Stimulated activated CD8-positive, alpha-beta memory T cell treated with anti-CD3 and anti-CD28 coated beads, Interleukin-2, amount 100 ng/mL, for 1 hour (primary cell): ENCODE results near the gene CENPA.
"Not testable (repeated sequence)": the region's sequence is repeated elsewhere in the genome, so short reads cannot be mapped to it uniquely, and the experiment has no call there.

Experiments
- DNase-seq, 2 donors: peaks; one replicate each; pipeline ENCODE4 v3.0.0-alpha.2; 2020; ENCODE audit warnings: low read depth in 2 of 2

Gene CENPA

DNA sequence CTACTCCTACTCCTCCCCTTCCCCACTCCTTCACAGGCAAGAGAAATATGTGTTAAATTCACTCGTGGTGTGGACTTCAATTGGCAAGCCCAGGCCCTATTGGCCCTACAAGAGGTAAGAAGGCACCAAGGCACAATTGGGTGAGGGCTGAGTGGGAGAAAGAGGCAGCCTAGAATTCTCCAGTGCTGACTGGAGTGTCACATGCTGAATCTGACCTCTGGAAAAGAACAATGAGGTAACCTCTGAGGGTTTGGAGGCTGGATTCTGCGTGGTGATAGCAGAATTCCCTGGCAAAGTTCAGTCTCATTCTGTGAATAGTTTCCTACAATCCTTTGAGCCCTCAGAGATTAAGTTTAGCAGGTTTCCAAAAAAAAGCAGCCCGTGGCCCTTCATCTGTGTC is 6.9 kb downstream of the CENPA start:
- no peak for DNase-seq

DNA sequence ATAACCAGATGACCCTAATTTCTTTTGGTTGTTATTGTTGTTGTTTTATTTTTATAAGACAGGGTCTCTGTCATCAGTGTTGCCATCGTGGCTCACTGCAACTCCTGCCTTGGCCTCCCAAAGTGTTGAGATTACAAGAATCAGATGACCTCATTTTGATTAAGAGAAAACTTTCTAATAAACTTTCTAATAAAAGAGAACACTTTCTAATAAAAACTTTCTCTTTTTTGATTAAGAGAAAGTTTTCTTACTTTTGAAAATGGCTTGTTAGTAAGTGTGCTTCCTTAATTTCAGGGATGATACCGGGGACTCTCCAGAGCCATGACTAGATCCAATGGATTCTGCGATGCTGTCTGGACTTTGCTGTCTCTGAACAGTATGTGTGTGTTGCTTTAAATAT is 7.7 kb downstream of the CENPA start:
- no peak for DNase-seq

DNA sequence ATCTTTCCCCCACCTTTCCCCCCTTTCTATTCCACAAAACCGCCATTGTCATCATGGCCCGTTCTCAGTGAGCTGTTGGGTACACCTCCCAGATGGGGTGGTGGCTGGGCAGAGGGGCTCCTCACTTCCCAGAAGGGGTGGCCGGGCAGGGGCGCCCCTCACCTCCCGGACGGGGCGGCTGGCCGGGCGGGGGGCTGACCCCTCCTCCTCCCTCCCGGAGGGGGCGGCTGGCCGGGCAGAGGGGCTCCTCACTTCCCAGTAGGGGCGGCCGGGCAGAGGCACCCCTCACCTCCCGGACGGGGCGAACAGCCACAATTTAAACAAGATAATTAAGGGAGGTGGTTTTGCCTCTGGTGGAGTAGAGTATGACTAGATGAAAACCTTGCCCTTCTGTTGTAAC is 9.3 kb downstream of the CENPA start:
- DNase-seq: not testable (repeated sequence)

DNA sequence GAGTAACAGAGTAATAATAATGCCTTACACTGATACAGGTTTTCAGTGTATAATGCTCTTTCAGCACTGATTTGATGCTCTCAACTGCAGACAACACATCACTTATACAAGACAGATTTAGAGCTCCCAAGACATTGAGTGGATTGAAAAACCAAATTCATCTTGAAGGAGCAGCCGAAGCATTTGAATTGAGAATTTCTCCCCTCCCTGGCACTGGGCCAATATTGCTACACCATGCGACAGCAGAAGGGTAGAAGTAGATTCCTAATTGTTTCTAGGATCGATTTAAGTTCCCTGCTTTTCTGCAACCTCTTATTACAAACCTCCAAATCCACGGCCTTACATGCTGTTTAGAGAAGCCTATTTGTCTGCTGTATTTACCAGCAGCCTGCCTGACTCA is 15.5 kb downstream of the CENPA start:
- DNase-seq: no peak

DNA sequence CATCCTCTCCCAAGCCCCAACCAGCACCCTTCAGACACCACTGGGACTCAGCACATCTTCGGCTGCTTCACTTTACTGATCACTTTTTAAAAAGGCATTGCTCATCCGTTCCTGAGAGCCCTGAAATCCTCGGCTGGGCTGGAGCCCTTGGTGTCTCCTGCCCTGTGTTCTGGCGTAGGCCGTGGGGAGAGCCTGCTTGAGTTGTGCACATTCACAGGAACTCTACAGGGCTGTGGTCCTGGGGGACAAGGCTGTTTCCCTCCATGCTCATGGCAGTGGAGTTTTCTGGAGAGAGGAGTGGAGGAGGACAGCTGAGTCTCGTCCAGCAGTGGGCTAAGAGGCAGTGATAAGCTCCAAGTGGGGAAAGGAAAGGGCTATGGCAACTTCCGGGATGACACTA is 15.9 kb downstream of the CENPA start:
- no peak for DNase-seq

DNA sequence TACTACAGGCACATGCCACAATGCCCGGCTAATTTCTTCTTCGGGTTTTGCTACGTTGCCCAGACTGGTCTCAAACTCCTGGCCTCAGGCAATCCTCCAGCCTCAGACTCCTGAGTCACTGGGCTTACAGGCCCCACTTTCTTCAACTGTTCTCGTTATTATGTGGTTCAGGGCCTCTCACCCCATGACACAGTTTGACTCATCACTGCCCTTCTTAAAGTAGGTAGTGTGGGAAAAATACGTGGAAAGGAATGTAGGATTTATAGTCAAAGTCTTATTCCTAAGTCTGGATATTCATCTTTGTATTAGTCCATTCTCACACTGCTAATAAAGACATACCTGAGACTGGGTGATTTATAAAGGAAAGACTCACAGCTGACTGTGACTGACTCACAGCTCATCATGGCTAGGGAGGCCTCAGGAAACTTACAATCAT is 19.4 kb downstream of the CENPA start:
- no peak for DNase-seq

DNA sequence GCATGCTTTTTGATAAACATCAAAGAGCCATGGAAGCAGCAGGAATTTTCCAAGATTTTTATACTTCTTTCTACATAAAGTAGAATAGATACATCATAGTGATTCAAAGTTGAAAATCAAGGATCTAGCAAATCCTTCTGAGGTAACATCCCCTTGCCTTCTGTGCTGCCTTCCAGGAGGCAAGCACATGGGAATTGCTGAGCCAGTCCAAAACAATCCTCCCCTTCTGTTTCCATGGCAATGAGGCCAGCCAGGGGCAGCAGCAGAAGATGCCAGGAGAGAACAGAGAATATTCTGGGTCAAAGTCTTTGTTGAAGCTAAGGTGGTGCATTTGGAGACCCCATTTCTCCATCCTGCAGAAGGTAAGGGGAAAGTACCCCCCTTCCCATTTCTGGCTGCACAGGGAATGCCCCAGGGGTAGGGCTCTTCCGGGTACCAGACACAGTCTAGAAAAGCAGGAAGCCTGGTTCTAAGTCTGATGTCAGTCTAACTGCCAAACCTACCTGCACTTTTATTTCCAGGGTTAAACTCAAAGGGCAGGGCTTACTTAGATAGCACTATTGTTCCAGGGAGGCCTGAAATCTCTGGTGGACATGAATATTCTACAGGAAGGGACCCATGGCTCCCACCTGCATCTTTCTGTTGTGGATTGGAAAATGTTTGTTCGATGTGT is 22.1 kb downstream of the CENPA start:
- DNase-seq: no peak

DNA sequence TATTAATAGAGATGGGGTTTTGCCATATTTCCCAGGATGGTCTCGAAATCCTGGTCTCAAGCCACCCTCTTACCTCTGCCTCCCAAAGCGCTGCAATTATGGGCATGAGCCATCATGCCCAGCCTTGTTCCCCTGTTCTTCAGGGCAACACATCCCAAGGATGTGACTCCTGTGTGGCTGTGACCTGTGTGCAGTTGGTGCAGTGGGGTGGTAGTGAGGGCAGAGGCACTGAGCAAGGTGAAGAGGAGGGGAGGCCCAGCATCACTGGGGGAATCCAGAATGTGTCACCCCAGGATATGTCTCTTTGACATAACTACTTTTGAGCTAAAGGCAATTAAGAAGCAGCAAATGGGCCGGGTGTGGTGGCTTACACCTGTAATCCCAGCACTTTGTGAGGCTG is 23.4 kb downstream of the CENPA start:
- DNase-seq: no peak

DNA sequence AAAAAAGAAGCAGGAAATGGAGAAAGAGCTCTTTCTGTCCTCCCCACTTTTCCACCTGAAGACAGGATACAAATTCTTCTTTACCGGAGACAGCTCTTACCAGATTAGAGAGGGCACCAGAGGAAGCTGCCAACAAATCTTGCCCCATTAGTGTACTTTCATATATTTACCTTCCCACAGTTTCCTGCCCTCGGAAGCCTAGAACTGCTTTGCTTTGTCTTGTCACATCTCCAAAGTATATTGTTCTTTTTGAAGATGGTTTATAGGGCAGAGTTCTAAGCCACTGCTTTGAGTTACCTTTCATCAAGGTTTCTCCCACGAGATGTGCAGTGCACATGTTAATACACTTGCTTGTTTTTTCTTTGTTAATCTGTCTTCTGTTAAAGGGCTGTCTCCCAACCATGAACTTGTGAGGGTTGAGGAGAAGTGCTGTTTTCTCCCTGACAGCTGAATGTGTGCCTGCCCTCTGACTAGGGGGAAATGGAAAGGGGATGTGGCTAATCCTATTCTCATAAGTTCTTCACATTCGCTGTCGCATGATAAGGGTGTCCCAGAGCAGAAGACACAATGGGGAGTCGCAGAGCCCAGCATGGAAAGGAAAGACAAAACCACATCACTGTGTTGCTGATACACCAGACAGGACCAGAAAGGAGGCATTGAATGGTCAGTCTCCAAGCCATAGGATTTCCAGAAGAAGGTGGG is 24.2 kb downstream of the CENPA start:
- DNase-seq: no peak

DNA sequence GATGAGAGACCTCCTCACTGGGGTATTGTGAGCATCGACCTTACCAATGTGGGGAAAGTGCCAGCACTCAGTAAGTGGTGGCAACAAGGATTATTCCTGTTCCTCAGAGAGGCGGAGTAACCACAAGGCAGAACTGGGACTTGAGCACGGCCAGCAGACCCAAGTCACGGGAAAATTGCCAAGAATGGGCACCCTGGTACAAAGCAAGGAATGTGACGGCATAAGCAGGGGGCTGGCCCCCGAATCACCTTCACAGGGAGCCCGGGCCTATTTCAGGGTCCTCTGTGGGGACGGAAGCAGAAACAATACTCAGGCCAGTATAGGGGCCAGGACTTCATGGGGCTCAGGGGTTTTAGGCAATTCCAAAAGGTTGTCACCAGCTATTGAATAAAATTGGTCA is 25.4 kb downstream of the CENPA start:
- DNase-seq: no peak

DNA sequence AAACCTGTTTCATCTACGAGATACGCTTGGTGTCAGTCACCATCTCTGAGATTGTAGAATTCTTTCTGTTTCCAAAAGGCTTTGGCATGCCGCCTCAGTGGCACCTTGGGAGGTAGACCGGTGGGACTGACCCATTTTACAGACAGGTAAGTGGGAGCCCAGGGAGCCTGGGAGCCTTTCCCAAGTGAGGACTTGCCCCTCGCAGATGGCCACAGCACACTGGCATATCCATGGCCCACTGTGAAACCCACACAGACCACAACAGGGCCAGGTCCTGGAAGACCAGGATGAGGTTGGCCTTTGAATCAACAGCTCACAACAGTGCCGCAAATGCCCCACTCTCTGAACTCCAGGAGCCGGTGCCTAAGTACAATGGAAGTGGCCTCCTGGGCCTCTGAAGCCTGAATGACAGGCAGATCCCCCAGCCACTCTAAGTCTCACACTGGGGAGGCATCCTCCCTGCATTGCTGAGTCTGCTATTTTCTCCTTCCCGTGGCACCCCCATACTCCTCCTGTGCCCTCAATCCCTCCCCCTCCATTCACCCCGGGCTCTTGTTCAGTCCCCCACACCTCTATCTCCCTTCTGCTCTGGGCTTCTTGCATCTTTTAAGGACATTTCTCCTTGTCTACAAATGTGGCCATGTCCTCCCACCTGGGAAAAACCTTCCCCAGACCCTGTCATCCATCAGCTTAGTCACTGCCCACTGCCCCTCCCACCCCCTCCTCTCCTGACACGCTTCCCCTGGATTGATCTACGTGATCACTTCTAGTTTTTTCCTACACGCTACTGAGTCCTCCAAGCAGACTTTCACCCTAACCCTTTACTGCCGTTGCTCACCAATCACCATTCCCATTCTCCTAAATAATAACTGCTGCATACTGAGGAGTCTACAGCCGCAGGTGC is 26.2 kb downstream of the CENPA start:
- DNase-seq: no peak

DNA sequence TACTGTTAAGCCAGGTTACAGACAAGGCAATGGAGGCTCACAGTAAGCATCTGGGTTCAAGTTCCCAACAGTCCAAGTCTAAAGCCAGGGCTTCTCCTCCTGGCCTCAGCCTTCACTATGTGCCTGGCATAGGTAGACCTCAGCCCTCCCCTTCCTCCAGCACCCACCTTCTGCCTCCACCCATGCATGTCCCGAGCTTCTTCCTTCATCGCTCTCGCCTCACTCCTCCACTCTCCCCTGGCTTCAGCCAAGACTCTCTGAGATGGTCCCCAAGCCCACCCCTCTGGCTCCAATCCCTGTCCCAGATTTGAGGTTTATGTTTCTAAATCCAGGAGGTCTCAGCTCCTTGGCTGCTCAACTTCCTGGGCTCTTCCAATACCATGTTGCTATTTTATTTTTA is 26.9 kb downstream of the CENPA start:
- no peak for DNase-seq

DNA sequence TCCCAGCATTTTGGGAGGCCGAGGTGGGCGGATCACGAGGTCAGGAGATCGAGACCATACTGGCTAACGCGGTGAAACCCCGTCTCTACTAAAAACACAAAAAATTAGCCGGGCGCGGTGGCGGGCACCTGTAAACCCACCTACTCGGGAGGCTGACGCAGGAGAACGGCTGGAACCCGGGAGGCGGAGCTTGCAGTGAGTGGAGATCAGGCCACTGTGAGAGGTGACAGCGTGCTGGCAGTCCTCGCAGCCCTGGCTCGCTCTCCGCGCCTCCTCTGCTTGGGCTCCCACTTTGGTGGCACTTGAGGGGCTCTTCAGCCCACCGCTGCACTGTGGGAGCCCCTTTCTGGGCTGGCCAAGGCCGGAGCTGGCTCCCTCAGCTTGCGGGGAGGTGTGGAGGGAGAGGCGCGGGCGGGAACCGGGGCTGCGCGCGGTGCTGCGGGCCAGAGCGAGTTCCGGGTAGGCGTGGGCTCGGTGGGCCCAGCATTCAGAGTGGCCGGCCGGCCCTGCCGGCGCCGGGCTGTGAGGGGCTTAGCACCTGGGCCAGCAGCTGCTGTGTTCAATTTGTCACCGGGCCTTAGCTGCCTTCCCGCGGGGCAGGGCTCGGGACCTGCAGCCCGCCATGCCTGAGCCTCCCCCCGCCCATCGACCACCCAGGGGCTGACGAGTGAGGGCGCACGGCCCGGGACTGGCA is 28.4 kb downstream of the CENPA start:
- DNase-seq: not testable (repeated sequence)

DNA sequence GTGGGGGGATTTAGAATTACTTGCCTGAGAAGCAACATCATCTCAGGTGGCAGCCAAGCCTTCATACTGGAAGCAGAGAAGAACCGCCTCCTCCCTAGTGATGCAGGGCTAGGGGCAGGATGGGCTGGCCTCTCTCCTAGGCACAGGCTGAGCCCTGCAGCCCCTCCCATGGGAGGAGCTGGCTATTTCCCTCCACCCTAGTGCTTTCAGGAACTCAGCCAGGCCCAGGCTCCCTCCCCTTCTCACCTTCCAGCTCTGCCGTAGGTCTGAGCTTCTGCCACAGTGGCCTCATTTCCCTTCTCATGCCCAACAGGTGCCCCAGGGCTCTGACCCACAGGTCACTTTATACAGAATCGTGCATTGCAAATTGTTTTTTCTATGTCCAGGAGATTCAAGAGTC is 31.0 kb downstream of the CENPA start:
- DNase-seq: no peak

DNA sequence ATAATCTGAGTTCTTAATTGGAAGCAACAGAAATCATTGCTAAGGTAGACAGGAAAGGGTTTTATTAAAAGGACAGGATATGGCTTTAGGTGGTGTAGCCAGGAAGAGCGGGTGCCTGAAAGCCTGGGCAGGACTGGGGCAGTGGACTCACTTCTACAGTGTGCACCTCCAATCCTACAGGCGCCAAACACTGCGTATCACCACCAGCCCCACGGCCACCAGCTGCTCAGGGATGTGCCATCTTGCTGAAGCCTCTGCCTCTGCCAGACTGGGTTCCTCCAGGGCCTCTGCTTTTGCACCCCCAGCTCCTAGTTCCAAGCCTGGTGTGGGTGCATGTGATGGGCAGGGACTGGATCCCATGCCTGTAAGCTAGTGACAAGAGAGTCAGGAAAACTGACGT is 32.4 kb downstream of the CENPA start:
- DNase-seq: no peak

DNA sequence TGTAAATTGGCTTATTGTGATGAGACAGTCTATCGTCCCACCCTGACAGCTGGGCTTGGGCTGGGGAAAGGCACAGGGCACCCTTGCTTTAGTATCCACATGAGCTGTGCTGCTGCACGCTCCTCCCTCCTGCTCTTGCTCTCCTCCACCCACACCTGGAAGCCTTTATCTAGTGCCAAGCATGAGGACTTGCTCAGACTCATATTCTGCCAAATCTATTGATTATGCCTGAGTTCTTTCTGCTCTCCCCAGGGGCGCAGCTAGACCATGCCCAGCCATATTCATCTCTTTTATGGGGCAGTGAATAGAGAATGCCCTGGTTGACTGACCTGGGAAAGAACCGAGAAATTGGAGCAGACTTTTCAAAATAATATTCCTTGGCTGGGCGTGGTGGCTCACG is 33.1 kb downstream of the CENPA start:
- no peak for DNase-seq

DNA sequence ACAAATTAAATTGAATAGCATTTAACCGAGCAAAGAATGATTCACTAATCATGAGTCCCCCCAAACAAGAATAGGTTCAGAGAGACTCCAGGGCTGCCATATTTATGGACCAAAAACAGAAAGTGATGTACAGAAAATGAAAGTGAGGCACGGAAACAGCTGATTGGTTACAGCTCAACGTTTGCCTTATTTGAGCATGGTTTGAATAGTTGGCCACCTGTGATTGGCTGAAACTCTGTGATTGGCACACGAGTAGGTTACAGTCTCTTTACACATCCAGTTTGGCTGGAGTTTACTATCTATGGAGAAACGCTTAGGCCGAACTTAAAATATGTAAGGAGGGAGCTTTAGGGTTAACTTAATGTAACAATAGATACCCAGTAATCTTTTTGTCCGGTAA is 35.1 kb downstream of the CENPA start:
- DNase-seq: no peak

DNA sequence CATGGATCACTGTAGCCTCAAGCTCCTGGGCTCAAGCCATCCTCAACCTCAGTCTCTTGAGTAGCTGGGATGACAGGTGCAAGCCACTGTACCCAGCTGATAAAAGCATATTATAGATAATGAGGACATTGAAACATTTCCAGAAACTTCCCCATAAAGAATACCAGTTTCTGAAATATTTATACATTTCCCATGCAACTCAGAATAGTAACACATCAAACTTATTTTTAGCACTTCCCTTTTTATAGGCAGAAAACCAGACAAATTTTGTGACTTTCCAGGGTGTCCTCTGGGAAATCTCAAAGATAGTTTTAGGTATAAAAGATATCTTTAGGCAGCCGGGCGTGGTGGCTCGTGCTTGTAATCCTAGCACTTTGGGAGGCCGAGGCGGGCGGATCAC is 37.0 kb downstream of the CENPA start:
- DNase-seq: no peak

DNA sequence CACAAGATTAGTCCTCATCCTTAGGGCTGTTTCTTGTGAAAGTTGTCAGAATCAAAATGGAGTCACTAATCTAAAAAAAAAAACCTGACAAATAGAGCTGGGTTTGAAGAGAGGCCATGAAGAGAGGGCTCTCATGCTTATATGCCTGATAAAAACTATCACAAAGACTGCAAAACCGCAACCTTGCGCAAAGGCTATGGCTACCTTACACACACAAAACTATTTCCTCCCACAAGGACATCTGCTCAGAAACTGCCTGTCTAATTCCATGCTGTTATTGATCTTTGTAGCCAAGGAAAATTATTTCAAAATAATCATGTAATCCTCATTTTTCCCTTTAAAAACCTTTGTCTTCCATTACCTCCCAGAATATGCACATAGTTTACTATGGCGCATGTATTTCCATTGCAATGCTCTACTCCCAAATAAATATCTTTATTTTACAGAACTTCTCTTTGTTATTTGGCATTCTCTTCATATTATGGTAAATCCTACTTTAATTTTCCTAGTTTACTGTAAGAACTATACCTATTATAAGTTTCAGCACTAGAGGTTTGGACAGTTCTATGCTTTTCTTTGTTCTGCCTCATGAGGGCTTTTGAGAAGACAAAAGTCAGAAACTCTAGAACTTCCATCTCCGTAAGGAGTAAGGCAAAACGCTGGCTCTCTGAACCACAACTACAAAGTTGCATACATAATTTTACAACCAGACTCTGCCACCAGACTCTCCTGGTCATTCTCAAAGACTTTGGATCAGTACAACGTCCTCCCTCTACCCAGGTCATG is 52.5 kb downstream of the CENPA start:
- no peak for DNase-seq

DNA sequence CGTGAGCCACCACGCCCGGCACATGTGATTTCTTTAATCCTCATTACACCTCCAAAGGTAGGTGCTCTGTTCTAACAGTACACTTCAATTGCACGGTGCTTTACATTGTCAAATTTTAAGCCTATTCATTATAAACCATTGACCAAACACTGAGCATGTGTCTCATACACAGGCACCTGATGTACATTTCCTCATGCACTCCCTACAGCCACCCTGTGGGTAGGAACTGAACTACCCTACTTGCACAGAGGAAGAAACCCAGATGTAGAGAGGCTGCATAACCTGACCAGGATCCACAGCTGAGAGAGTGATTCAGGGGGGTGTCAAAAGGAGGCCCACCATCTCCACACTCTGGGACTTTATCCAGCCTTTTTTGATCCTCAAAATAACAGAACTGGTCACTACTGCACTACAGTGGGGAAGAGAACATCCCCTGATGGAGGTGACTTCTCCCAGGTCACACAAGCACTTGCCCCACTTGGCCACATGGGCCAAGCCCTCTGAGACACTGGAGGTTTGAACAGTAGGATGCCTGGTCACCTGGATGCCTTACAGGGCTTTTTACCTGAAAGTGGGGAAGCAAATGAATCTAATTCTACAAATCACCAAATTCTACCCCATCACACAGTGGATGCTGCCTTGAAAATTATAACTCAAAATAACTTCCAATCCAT is 55.2 kb downstream of the CENPA start:
- DNase-seq: no peak

DNA sequence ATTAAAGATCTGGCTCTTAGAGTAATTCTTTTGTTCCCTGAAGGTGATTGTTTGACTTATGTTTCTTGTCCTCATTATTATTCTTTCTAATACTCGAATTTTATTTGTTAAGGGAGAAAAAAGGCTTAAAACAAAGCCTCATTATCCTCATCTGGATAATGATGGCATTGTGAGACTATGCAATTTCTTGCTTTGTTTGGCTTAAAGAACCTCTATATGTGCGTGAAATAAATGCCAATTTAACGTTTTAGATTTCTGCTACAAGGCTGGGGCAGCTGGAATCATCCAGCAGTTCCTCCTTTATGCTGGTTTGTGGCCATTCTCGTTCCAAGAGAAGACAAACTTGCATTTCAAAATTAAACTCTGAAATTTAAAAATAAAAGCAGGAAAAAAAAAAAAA is 57.2 kb downstream of the CENPA start:
- DNase-seq: no peak
